H1 (cell line): ENCODE data around the gene BABAM2. TPM values are rescaled to one million over a fixed set of nuclear protein-coding genes. Genes with fewer than 3 reads are reported as not detected.

Experiments
- CTCF ChIA-PET: fragments of 300-600 bp; sonication (Branson Sonifier 250); formaldehyde crosslinking; loops from one replicate; lab custom pipeline; 2021; ENCODE audit not compliant: partially characterized antibody; lab: Charles Lee
- POLR2A ChIA-PET: fragments of 300-600 bp; sonication (Branson Sonifier 250); formaldehyde crosslinking; loops from one replicate; lab custom pipeline; 2021; ENCODE audit warnings: inconsistent platforms; ENCODE audit not compliant: partially characterized antibody; lab: Charles Lee
- DNase-seq, 2 experiments: peaks; one replicate each; pipeline versions ENCODE4 v3.0.0 to v3.0.0-alpha.2; 2010 to 2022; ENCODE audit warnings: low spot score in 2 of 2, low read depth in 1 of 2, mixed read lengths in 1 of 2
- FAIRE-seq: peaks from 2 replicates; lab custom pipeline; 2011; peaks lifted over from hg19 to GRCh38; lab: Jason Lieb, UNC
- H2AFZ ChIP-seq: 2 replicates; pipeline ENCODE4 v1.8.1; 2012; ENCODE audit warnings: low read length, inconsistent platforms
- H2AK5ac ChIP-seq: 2 replicates; pipeline ENCODE4 v1.6.1; 2013; ENCODE audit warnings: low read depth, low read length
- H2BK120ac ChIP-seq: replicated peaks from 2 replicates; pipeline ENCODE3; 2013; ENCODE audit warnings: low read depth, low read length, inconsistent platforms
- H2BK12ac ChIP-seq: 2 replicates; pipeline ENCODE4 v1.6.1; 2013; ENCODE audit warnings: low read depth, low read length
- H2BK15ac ChIP-seq: 2 replicates; pipeline ENCODE4 v1.6.1; 2013; ENCODE audit warnings: low read length
- H2BK20ac ChIP-seq: 2 replicates; pipeline ENCODE4 v1.6.1; 2013; ENCODE audit warnings: low read length
- H2BK5ac ChIP-seq: 2 replicates; pipeline ENCODE4 v1.6.1; 2013; ENCODE audit warnings: low read depth, low read length
- H3K14ac ChIP-seq: 2 replicates; pipeline ENCODE4 v1.6.1; 2013; ENCODE audit warnings: inconsistent platforms; ENCODE audit not compliant: insufficient read length
- H3K18ac ChIP-seq: 2 replicates; pipeline ENCODE4 v1.6.1; 2013; ENCODE audit warnings: low read length; ENCODE audit errors: extremely low read depth
- H3K23ac ChIP-seq: 2 replicates; pipeline ENCODE4 v1.6.1; 2013; ENCODE audit warnings: inconsistent platforms; ENCODE audit not compliant: insufficient read length
- H3K23me2 ChIP-seq: 2 replicates; pipeline ENCODE4 v1.6.1; 2013; ENCODE audit warnings: low read depth, low read length
- H3K27ac ChIP-seq: 2 replicates; pipeline ENCODE4 v1.6.1; 2011; ENCODE audit warnings: low read depth, low read length, inconsistent platforms
- H3K27me3 ChIP-seq, 4 experiments: replicated peaks in 1 of 4; 1 replicate in 1 of 4; 2 replicates in 3 of 4; pipeline versions ENCODE4 v1.6.1 to v1.8.1; 2011 to 2013; ENCODE audit warnings: low read length in 3 of 4, mild to moderate bottlenecking in 3 of 4, inconsistent platforms in 2 of 4, mixed read lengths in 2 of 4, moderate library complexity in 1 of 4; ENCODE audit not compliant: control insufficient read depth in 3 of 4, insufficient read depth in 3 of 4; ENCODE audit errors: extremely low read depth in 1 of 4
- H3K36me3 ChIP-seq, 4 experiments: 2 replicates each; pipeline versions ENCODE4 v1.6.1 to v1.8.1; 2011 to 2013; ENCODE audit warnings: mild to moderate bottlenecking in 4 of 4, low read length in 3 of 4, moderate library complexity in 2 of 4, control low read depth in 1 of 4, inconsistent platforms in 1 of 4; ENCODE audit not compliant: insufficient read depth in 4 of 4, control insufficient read depth in 2 of 4
- H3K4ac ChIP-seq: replicated peaks from 2 replicates; pipeline ENCODE3; 2013; ENCODE audit warnings: low read length, low read depth, mixed read lengths, inconsistent platforms; ENCODE audit not compliant: insufficient read length
- H3K4me1 ChIP-seq, 4 experiments: replicated peaks in 1 of 4; 1 replicate in 1 of 4; 2 replicates in 3 of 4; pipeline versions ENCODE4 v1.6.1 to v1.8.1; 2011 to 2013; ENCODE audit warnings: low read length in 3 of 4, inconsistent platforms in 2 of 4, mixed read lengths in 1 of 4; ENCODE audit not compliant: insufficient read depth in 4 of 4, control insufficient read depth in 3 of 4
- H3K4me2 ChIP-seq, 2 experiments: 2 replicates each; pipeline versions ENCODE4 v1.6.1 to v1.8.1; 2011 to 2013; ENCODE audit warnings: low read depth in 2 of 2, low read length in 2 of 2, control low read depth in 1 of 2, inconsistent platforms in 1 of 2, mild to moderate bottlenecking in 1 of 2; ENCODE audit not compliant: insufficient read depth in 1 of 2
- H3K4me3 ChIP-seq, 4 experiments: fragments of 200-600, 300-600 bp in 1 of 4; sonication (generic), shearing (Covaris generic), sonication (Bioruptor Twin) in 1 of 4; 2 replicates each; pipeline versions ENCODE4 v1.5.1 to v1.8.1; 2011 to 2016; ENCODE audit warnings: low read length in 4 of 4, low read depth in 3 of 4, control low read depth in 2 of 4, inconsistent platforms in 2 of 4, mild to moderate bottlenecking in 2 of 4, mixed read lengths in 1 of 4, moderate library complexity in 1 of 4; ENCODE audit not compliant: insufficient read depth in 2 of 4; ENCODE audit errors: extremely low read depth in 1 of 4
- H3K56ac ChIP-seq: replicated peaks from 2 replicates; pipeline ENCODE3; 2013; ENCODE audit warnings: low read depth, mild to moderate bottlenecking, mixed read lengths, low read length, inconsistent platforms; ENCODE audit not compliant: insufficient read length
- H3K79me1 ChIP-seq: 2 replicates; pipeline ENCODE4 v1.6.1; 2013; ENCODE audit warnings: low read depth, low read length, control low read depth
- H3K79me2 ChIP-seq, 2 experiments: 2 replicates each; pipeline versions ENCODE4 v1.6.1 to v1.8.1; 2012 to 2013; ENCODE audit warnings: low read length in 2 of 2, mild to moderate bottlenecking in 2 of 2, inconsistent platforms in 1 of 2; ENCODE audit not compliant: insufficient read depth in 2 of 2, control insufficient read depth in 1 of 2
- H3K9ac ChIP-seq, 4 experiments: replicated peaks in 1 of 4; 1 replicate in 1 of 4; 2 replicates in 3 of 4; pipeline versions ENCODE4 v1.6.1 to v1.8.1; 2011 to 2013; ENCODE audit warnings: low read depth in 3 of 4, low read length in 3 of 4, control low read depth in 2 of 4, mild to moderate bottlenecking in 2 of 4, moderate library complexity in 2 of 4, inconsistent platforms in 1 of 4; ENCODE audit errors: extremely low read depth in 1 of 4
- H3K9me3 ChIP-seq, 2 experiments: 2 replicates each; pipeline versions ENCODE4 v1.6.1 to v1.8.1; 2012 to 2013; ENCODE audit warnings: mild to moderate bottlenecking in 2 of 2, moderate library complexity in 2 of 2, control low read depth in 1 of 2, inconsistent platforms in 1 of 2, low read depth in 1 of 2, low read length in 1 of 2, mixed read lengths in 1 of 2; ENCODE audit not compliant: insufficient read depth in 2 of 2
- H4K20me1 ChIP-seq, 2 experiments: replicated peaks in 1 of 2; 2 replicates each; pipeline versions ENCODE3 to v1.8.1; 2011 to 2013; ENCODE audit warnings: inconsistent platforms in 2 of 2, low read length in 2 of 2, mild to moderate bottlenecking in 1 of 2; ENCODE audit not compliant: insufficient read depth in 2 of 2, control insufficient read depth in 1 of 2
- H4K5ac ChIP-seq: 2 replicates; pipeline ENCODE4 v1.6.1; 2013; ENCODE audit warnings: low read length, low read depth, mixed read lengths, inconsistent platforms; ENCODE audit not compliant: insufficient read length
- H4K8ac ChIP-seq: 2 replicates; pipeline ENCODE4 v1.8.0; 2013; ENCODE audit warnings: mild to moderate bottlenecking, moderate library complexity, low read length, inconsistent platforms; ENCODE audit not compliant: insufficient read depth; ENCODE audit errors: extremely low read depth
- H4K91ac ChIP-seq: replicated peaks from 2 replicates; pipeline ENCODE3; 2013; ENCODE audit warnings: low read length, mixed read lengths, inconsistent platforms; ENCODE audit not compliant: insufficient read length
- CBX8 ChIP-seq: fragments of 300-800, 300-1000 bp; sonication (generic); IDR thresholded peaks from 2 replicates; pipeline ENCODE4 v1.7.1; 2016; ENCODE audit warnings: low read depth, low read length, borderline replicate concordance
- CHD2 ChIP-seq: IDR thresholded peaks from 2 replicates; pipeline ENCODE4 v1.6.1; 2012; ENCODE audit warnings: low read length, improper control_type of control experiment
- EZH2 ChIP-seq: fragments of 200-600 bp; sonication (generic); IDR thresholded peaks from 2 replicates; pipeline ENCODE4 v1.7.1; 2012; ENCODE audit warnings: low read depth, mild to moderate bottlenecking, moderate library complexity, low read length, inconsistent platforms; ENCODE audit not compliant: severe bottlenecking
- HDAC2 ChIP-seq, 2 experiments: fragments of 300-600 bp in 1 of 2; sonication (generic) in 1 of 2; IDR thresholded peaks; 2 replicates each; pipeline ENCODE4 v1.6.1; 2011 to 2012; ENCODE audit warnings: low read depth in 2 of 2, low read length in 2 of 2, mild to moderate bottlenecking in 2 of 2, moderate library complexity in 2 of 2, borderline replicate concordance in 1 of 2, inconsistent platforms in 1 of 2
- HDAC6 ChIP-seq: IDR thresholded peaks from one replicate; pipeline ENCODE4 v1.7.1; 2012; ENCODE audit warnings: low read depth, mild to moderate bottlenecking, inconsistent platforms, low read length, moderate library complexity
- KDM1A ChIP-seq: fragments of 200-600, 300-600 bp; sonication (generic); IDR thresholded peaks from 2 replicates; pipeline ENCODE4 v1.7.1; 2016; ENCODE audit warnings: mild to moderate bottlenecking, low read length, borderline replicate concordance
- MAFK ChIP-seq: IDR thresholded peaks from 2 replicates; pipeline ENCODE4 v1.6.1; 2012; ENCODE audit warnings: low read depth, mild to moderate bottlenecking, improper control_type of control experiment, low read length
- RFX5 ChIP-seq: IDR thresholded peaks from 2 replicates; pipeline ENCODE4 v1.6.1; 2011; ENCODE audit warnings: low read depth, low read length, improper control_type of control experiment, borderline replicate concordance
- TAF1 ChIP-seq: IDR thresholded peaks from 2 replicates; pipeline ENCODE4 v1.6.1; 2011; ENCODE audit warnings: mild to moderate bottlenecking, low read depth, low read length
- WGBS, 2 experiments: shearing (Covaris generic) in 1 of 2; methylation state at CpG; one replicate each; pipeline versions ENCODE4 v1.1.6 to v1.1.7; 2013 to 2015; ENCODE audit warnings: low lambda C conversion rate in 2 of 2, mixed read lengths in 2 of 2, inconsistent platforms in 1 of 2, low coverage in 1 of 2, missing lambda C conversion rate in 1 of 2; ENCODE audit not compliant: insufficient replicate concordance in 2 of 2, insufficient coverage in 1 of 2, insufficient read length in 1 of 2; ENCODE audit errors: extremely low coverage in 1 of 2, missing lambda C conversion rate in 1 of 2; 5-methylcytosine and 5-hydroxymethylcytosine counted together
- polyA plus RNA-seq, 7 experiments: library from polyadenylated mRNA; depleted of rRNA in 3 of 7; stranded (reverse) in 5 of 7; unstranded in 2 of 7; fragments of >200 nt in 5 of 7; fragments of 200-250 nt in 2 of 7; gene quantifications; 1 replicate in 5 of 7; 2 replicates in 1 of 7; 4 replicates in 1 of 7; pipeline versions ENCODE4 v1.2.1 to v1.2.3, GENCODE V29; 2011 to 2013; ENCODE audit warnings: missing spikeins in 2 of 7, mixed read lengths in 2 of 7
- total RNA-seq: library from RNA; stranded (reverse); fragmentation: NEBNext Ultra II Directional; extraction: Animal tissue kit (Norgen Biotek cat#: 25700); gene quantifications from 2 replicates; pipeline ENCODE4 v1.2.1, GENCODE V29; 2021

The BABAM2 gene
- total and polyA plus RNA-seq, 2 of the 8 experiments (the other 6 are each of a cell fraction or from before 2014, with no cell fraction given) = 15.8 to 20.9 TPM

GRCh38 chr2:28276807-28277206 lies 386.3 kb downstream of the BABAM2 start:
- H3K23ac ChIP-seq = no peak overlapping the region
- ChIA-PET CTCF (interaction anchor here (0.8 to 1.1 kb wide), 2 partner anchors 22 to 125 kb away, joined by 3 read pairs; no protein-coding TSS in a partner anchor), POLR2A (no interaction called here)
- FAIRE-seq (no peak), DNase-seq (no peak)
- H2BK20ac ChIP-seq = no peak overlapping the region
- no peaks in the 10 kb centered on the region for H3K79me1 ChIP-seq
- 90% methylated on average over 9 of the region's 9 CpGs; no CpG with 5 or more reads in 1 of the 2 experiments for WGBS, 2 experiments
- no peaks in the 10 kb centered on the region for H3K9me3 ChIP-seq
- no peaks in the 10 kb centered on the region for H3K36me3 ChIP-seq
- H3K4me1 ChIP-seq = peaks cover 0 to 9% (median 6%) of the 10 kb centered on the region in 4 experiments; a peak in 5 of 7 replicates
- H4K20me1 ChIP-seq = no peaks in the 10 kb centered on the region
- TF ChIP-seq RFX5 = no peak
- no peak for TF ChIP-seq MAFK
- TF ChIP-seq TAF1 = no peak
- TF ChIP-seq CHD2 = no peak
- no peak for TF ChIP-seq HDAC2 (IDR thresholded peaks at IDR 0.05; ENCODE audit: borderline replicate concordance in 1 of 2, low read depth in 2 of 2, low read length in 2 of 2)
- no peak for TF ChIP-seq EZH2
- TF ChIP-seq CBX8 = no peak
- TF ChIP-seq KDM1A = no peak
- TF ChIP-seq HDAC6 = no peak
- no peak overlapping the region for H3K4ac ChIP-seq
- H3K27ac ChIP-seq = no peak overlapping the region
- no peaks in the 10 kb centered on the region for H3K79me2 ChIP-seq
- H3K56ac ChIP-seq = no peak overlapping the region
- no peak overlapping the region for H4K5ac ChIP-seq
- no peak overlapping the region for H3K14ac ChIP-seq
- no peak overlapping the region for H4K8ac ChIP-seq
- H2BK12ac ChIP-seq = no peak overlapping the region
- no peak overlapping the region for H3K18ac ChIP-seq
- no peak overlapping the region for H2AK5ac ChIP-seq
- H3K4me3 ChIP-seq = no peak overlapping the region
- no peak overlapping the region for H3K4me2 ChIP-seq
- no peak overlapping the region for H2BK15ac ChIP-seq
- no peak overlapping the region for H2BK5ac ChIP-seq
- H3K9ac ChIP-seq = no peak overlapping the region
- H3K23me2 ChIP-seq = no peaks in the 10 kb centered on the region
- no peak overlapping the region for H2BK120ac ChIP-seq
- no peak overlapping the region for H2AFZ ChIP-seq
- no peak overlapping the region for H4K91ac ChIP-seq
- no peaks in the 10 kb centered on the region for H3K27me3 ChIP-seq
